Muscle of leg (tissue), 11 donors: Measurements from ENCODE around the gene PTPRN2. TPM values are rescaled to one million over a fixed set of nuclear protein-coding genes. Genes with fewer than 3 reads are reported as not detected.

Experiments
- DNase-seq: peaks from one replicate; pipeline ENCODE4 v3.0.0; 2013
- H3K27ac ChIP-seq: one replicate; pipeline ENCODE4 v1.5.1; 2013; ENCODE audit warnings: mild to moderate bottlenecking, low read length, control low read depth
- H3K27me3 ChIP-seq: one replicate; pipeline ENCODE4 v1.6.1; 2013; ENCODE audit warnings: low read length; ENCODE audit not compliant: control insufficient read depth, insufficient read depth
- H3K36me3 ChIP-seq: one replicate; pipeline ENCODE4 v1.6.1; 2013; ENCODE audit warnings: low read length; ENCODE audit not compliant: control insufficient read depth, insufficient read depth
- H3K4me1 ChIP-seq: one replicate; pipeline ENCODE4 v1.6.1; 2013; ENCODE audit warnings: low read length; ENCODE audit not compliant: control insufficient read depth, insufficient read depth
- H3K4me3 ChIP-seq: one replicate; pipeline ENCODE4 v1.5.1; 2013; ENCODE audit warnings: low read length, control low read depth
- H3K9me3 ChIP-seq: replicated peaks from 2 replicates; pipeline ENCODE4 v1.6.1; 2013; ENCODE audit warnings: low read depth, low read length; ENCODE audit not compliant: control insufficient read depth
- WGBS: methylation state at CpG from one replicate; pipeline ENCODE4 v1.1.5; 2013; ENCODE audit warnings: missing lambda C conversion rate; ENCODE audit not compliant: insufficient coverage; 5-methylcytosine and 5-hydroxymethylcytosine counted together
- polyA plus RNA-seq, 8 donors: library from polyadenylated mRNA; unstranded; fragments of 120-200 nt; gene quantifications; one replicate each; pipeline versions ENCODE4 v1.2.1 to v1.2.3, GENCODE V29; 2013; ENCODE audit warnings: inconsistent platforms in 1 of 8, low replicate concordance in 1 of 8; ENCODE audit not compliant: insufficient read length in 8 of 8, insufficient read depth in 1 of 8
- total RNA-seq: library from RNA; stranded (reverse); fragments of 120-200 nt; gene quantifications from one replicate; pipeline ENCODE4 v1.2.4, GENCODE V29; 2013

PTPRN2 gene
- total and polyA plus RNA-seq, 9 donors, result 1.4 to 2.9 (median 2.3) TPM

DNA sequence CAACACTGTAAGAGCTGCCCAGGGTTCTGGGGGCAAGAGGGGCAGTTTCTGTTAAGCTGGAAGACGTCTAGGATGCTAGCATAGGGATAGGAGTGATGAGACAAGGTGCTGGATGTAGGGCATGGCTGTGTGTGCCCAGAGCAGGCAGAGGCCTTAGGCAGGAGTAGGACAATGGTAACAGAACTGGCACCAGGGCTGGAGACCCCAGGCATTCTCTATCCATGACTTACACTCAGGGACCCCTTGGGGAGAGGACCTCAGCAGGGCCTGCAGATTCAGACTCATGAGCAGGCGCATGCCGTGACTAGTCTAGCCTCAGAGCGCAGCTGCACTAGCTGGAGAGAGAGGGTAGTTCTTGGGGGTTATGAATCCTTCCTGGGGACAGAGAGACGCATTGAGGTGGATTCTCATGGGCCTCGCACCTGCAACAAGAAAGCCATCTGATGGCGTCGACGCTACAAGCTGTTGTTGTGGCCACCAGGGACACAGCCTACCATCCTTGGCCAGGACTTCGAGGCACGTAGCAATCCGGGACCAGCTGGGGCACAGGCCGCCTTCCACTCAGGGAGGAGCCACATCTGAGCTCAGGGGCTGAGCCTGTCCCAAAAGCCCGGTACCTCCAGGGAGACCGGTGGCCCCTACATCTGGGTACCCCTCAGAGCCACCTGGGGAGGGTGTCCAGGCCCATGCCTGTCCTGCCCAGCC, 474.1 kb downstream of the PTPRN2 start:
- Histone ChIP-seq H3K27ac (no peak overlapping the region), H3K36me3 (no peaks in the 10 kb centered on the region), H3K4me1 (no peaks in the 10 kb centered on the region), H3K4me3 (no peak overlapping the region), H3K27me3 (no peaks in the 10 kb centered on the region), H3K9me3 (peaks cover 21% of the 10 kb centered on the region)
- WGBS, result 90% methylated on average over 14 of the region's 15 CpGs
- no peak for DNase-seq

DNA sequence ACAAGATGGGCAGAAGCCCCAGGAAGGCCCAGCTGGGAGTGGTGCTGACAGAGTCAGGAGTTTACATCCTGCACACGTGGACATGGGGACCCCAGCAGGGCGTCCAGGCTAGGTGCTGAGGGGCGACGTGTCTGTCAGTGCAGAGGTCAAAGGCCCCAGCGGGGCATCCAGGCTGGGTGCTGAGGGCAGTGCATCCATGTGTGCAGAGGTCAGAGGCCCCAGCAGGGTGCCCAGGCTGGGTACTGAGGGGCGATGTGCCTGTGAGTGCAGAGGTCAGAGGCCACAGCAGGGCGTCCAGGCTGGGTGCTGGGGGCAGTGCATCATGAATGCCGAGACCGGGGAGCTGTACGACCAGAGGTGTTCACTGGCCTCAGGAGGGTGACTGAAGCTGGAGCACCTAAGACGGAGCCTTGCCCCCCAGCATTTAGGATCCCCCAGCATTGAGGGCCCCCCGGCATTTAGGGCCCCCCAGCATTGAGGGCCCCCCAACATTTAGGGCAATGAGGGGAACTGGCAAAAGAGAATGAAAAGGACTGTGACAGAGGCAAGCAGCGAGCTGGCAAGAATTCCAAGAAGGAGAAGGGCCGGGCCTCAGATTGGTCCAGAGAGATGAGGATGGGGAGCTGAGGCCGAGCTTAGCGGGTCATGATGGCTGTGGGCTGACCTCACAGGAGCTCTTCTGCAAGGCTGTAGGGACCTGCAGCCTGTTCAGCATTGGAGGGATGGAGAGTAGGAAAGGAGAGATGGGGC, 474.9 kb downstream of the PTPRN2 start:
- Histone ChIP-seq H3K4me3 (no peak overlapping the region), H3K27me3 (no peaks in the 10 kb centered on the region), H3K36me3 (no peaks in the 10 kb centered on the region), H3K4me1 (no peaks in the 10 kb centered on the region), H3K27ac (no peak overlapping the region), H3K9me3 (peaks cover 21% of the 10 kb centered on the region)
- no peak for DNase-seq
- 86% methylated on average over 15 of the region's 16 CpGs for WGBS

DNA sequence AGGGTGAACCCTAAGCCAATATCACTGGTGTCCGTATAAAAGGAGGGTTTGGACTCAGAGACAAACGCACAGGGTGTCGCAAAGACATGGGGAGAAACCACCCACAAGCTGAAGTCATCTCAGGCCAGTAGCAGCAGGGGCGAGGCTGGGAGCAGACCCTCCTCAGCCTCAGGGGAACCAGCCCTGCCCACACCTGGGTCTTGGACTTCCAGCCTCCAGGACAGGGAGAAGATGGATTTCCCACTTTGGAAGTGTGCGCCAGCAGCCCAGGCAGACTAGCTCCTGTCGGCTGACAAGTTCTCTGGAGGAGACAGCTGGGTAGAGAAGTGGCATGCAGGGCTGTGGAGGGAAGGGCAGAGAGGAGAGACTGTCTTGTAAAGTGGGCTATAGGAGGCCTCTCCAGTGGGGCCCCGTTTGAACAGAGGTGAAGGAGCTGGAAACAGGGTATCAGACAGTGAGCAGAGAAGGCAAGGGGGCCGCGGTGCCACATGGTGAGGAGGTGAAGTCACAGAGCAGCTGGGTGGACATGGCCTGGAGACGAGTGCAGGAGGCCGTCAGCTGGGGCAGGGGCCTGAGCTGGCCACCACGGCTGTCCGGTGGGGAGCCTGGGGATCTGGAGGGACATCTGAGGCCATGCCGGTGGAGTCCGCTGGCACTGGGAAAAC, 475.6 kb downstream of the PTPRN2 start:
- Histone ChIP-seq H3K27me3 (no peaks in the 10 kb centered on the region), H3K4me3 (no peak overlapping the region), H3K27ac (no peak overlapping the region), H3K9me3 (peaks cover 14% of the 10 kb centered on the region), H3K36me3 (no peaks in the 10 kb centered on the region), H3K4me1 (no peaks in the 10 kb centered on the region)
- WGBS, result 84% methylated on average over 15 of the region's 15 CpGs
- no peak for DNase-seq

DNA sequence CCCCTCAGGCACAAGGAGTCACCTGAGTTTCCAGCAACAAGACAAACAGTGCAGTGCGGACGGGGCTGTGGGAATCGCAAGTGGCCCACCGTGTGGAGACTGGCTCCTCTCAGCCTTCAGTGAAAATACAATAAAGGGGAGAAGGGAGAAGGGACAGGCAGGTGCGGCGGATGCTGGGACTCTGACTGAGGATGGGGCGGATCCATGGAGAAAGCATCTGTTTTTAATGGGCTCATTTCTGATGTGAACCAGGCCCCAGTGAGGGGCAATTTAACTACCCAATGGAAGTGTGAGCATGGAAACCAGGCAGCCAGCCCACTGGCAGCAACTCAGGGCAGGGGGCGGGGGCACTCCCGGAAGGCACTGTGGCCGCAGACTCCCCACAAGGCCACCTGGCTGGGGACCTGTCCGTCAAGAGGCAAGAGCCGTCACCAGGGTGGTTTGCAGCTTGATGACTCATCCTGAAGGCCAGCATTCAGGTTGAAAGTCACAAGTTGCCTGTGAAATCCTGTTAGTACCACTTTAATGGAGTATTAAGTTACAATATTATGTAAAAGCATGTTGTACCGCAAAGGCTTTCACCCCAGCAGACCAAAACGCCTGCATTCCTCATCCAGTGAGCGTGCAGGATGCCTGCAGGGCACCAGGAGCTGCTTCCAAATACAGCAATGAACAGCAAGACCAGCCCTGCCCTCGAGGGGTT, 476.4 kb downstream of the PTPRN2 start:
- no peak for DNase-seq
- Histone ChIP-seq H3K4me3 (no peak overlapping the region), H3K36me3 (no peaks in the 10 kb centered on the region), H3K9me3 (peaks cover 8% of the 10 kb centered on the region), H3K27me3 (no peaks in the 10 kb centered on the region), H3K27ac (no peak overlapping the region), H3K4me1 (no peaks in the 10 kb centered on the region)
- 57% methylated on average over 12 of the region's 16 CpGs for WGBS

DNA sequence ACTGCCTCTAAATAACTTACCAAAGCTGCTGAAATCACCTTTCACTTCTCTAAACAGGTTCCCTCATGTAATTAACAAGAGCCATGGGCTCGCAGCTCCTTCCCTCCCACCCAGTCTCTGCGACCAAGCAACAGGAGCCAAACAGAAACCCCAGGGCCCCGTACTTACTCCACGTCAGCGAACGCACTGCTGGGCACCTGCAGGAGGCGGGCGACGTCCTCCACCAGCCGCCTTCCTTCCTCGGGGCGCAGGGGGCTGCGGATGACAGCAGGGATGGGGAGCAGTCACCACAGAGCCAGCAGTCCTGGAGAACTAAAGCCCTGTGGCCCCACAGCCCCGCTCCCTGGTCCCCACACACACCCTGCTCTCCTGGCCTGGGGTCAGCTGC, 477.0 kb downstream of the PTPRN2 start:
- 84% methylated on average over 14 of the region's 14 CpGs for WGBS
- no peak for DNase-seq
- Histone ChIP-seq H3K4me3 (no peak overlapping the region), H3K27ac (no peak overlapping the region), H3K4me1 (no peaks in the 10 kb centered on the region), H3K27me3 (no peaks in the 10 kb centered on the region), H3K36me3 (no peaks in the 10 kb centered on the region), H3K9me3 (peaks cover 8% of the 10 kb centered on the region)

DNA sequence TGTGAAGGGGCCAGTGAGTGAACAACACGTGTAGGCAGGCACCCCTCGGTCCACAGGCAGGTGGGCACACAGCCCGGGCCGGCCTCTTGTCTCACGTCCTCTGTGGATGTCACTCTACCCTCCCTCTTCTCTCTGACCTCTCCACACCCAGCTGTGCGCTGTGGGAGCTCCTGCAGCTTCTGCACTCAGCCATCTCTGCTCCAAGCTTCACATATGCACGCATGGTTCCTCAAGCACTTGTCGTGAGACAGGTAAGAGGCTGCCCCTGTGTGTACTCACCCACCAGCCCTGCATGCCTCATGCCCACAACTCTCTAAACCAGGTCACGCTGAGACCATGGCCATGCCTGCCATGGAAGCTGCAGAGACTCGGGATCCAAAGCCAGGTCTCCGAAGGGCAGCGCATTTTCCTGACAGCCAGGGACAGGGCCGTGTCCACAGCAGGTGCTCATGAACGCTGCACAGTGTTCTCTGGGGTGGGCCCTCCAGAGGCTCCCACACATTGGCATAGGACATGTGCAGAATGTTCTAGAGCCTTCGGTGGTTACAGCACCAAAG, 477.5 kb downstream of the PTPRN2 start:
- H3K4me1 ChIP-seq, result no peaks in the 10 kb centered on the region
- H3K27me3 ChIP-seq, result no peaks in the 10 kb centered on the region
- WGBS, result 95% methylated on average over 14 of the region's 15 CpGs
- no peak for DNase-seq
- H3K27ac ChIP-seq, result no peak overlapping the region
- H3K4me3 ChIP-seq, result no peak overlapping the region
- no peaks in the 10 kb centered on the region for H3K36me3 ChIP-seq
- peaks cover 8% of the 10 kb centered on the region for H3K9me3 ChIP-seq

DNA sequence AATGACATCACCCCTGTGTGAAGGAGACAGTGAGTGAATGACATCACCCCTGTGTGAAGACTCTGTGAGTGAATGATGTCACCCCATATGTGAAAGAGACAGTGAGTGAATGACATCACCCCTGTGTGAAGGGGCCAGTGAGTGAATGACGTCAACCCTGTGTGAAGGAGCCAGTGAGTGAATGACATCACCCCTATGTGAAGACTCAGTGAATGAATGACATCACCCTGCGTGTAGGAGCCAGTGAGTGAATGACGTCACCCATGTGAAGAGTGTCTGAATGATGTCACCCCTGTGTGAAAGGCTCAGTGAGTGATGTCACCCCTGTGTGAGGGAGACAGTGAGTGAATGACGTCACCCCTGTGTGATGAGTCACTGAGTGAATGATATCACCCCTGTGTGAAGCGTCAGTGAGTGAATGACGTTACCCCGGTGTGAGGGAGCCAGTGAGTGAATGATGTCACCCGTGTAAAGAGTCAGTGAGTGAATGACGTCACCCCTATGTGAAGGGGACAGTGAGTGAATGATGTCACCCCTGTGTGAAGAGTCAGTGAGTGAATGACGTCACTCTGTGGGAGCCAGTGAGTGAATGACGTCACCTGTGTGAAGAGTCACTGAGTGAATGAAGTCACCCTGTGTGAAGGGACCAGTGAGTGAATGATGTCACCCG, 478.1 kb downstream of the PTPRN2 start:
- no peaks in the 10 kb centered on the region for H3K36me3 ChIP-seq
- H3K4me3 ChIP-seq, result no peak overlapping the region
- peaks cover 8% of the 10 kb centered on the region for H3K9me3 ChIP-seq
- no peaks in the 10 kb centered on the region for H3K27me3 ChIP-seq
- 77% methylated on average over 12 of the region's 12 CpGs for WGBS
- no peak overlapping the region for H3K27ac ChIP-seq
- no peak for DNase-seq
- H3K4me1 ChIP-seq, result no peaks in the 10 kb centered on the region

DNA sequence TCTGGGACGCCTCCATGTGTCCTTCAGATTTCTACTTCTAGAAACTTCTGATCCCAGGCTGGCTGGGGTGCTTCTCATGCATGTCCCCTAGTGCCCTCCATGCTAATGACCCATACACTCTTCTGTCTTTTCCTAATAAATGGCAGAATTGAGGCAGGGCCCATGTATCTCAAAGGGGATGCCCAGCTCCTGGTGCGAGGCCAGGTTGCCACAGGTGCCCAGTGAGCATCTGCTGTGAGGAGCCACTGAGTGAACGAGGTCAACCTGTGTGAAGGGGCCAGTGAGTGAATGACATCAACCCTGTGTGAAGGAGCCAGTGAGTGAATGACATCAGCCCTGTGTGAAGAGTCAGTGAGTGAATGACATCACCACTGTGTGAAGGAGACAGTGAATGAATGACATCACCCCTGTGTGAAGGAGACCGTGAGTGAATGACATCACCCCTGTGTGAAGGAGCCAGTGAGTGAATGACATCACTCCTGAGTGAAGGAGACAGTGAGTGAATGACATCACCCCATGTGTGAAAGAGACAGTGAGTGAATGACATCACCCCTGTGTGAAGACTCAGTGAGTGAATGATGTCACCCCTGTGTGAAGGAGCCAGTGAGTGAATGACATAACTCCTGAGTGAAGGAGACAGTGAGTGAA, 478.9 kb downstream of the PTPRN2 start:
- WGBS, result 86% methylated on average over 4 of the region's 4 CpGs
- Histone ChIP-seq H3K4me3 (no peak overlapping the region), H3K9me3 (peaks cover 5% of the 10 kb centered on the region), H3K27ac (no peak overlapping the region), H3K4me1 (no peaks in the 10 kb centered on the region), H3K27me3 (no peaks in the 10 kb centered on the region), H3K36me3 (no peaks in the 10 kb centered on the region)
- no peak for DNase-seq

DNA sequence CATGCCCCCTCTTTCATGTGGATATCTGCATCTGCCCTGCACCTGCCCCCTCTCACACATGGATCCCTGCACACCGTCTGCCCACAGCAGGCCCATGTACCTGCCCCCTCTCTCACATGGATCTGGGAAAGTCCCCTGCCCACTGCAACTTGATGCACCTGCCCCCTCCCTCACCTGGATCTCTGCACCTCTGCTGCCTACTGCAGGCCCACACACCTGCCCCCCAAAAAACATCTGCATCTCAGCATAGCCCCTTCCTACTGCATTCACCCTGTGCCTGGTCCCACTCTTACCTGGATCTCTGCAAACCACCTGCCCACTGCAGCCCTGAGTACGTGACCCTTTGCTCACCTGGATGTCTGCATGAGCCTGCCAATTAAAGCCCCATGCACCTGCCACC, 479.8 kb downstream of the PTPRN2 start:
- Histone ChIP-seq H3K36me3 (no peaks in the 10 kb centered on the region), H3K27ac (no peak overlapping the region), H3K27me3 (no peaks in the 10 kb centered on the region), H3K9me3 (peaks cover 5% of the 10 kb centered on the region), H3K4me3 (no peak overlapping the region), H3K4me1 (no peaks in the 10 kb centered on the region)
- no peak for DNase-seq
- WGBS, result 89% methylated on average over 2 of the region's 2 CpGs
